Nucleus accumbens (tissue), 56 donors: Measurements from ENCODE around the gene CFAP53.
A peak's percentile ranks its signal among the peaks of the same experiment; 100 is the strongest.
"Not testable (repeated sequence)": the region's sequence is repeated elsewhere in the genome, so short reads cannot be mapped to it uniquely, and the experiment has no call there.

Source experiments
- DNase-seq, 56 donors: peaks; one replicate each; lab custom pipeline; 2025; lab: John Stamatoyannopoulos, UW

Gene CFAP53

GRCh38 chr18:50266248-50266704, at the start of gene CFAP53:
CFAP53 (minus strand) TSS chr18:50266495; CDS start chr18:50266404, 91 bp downstream.
- DNase-seq = peak in 55 of 56 donors; percentile 40 to 93 (median 75)

GRCh38 chr18:50315100-50315871, 49.0 kb upstream of the CFAP53 start:
- DNase-seq = no peak

- no peak for DNase-seq
Observed at GRCh38 chr18:50313873-50314460, 47.7 kb upstream of the CFAP53 start.

- DNase-seq = no peak
Observed at GRCh38 chr18:50313031-50313607, 46.8 kb upstream of the CFAP53 start.

- DNase-seq = no peak
Observed at GRCh38 chr18:50312296-50313030, 46.2 kb upstream of the CFAP53 start.

GRCh38 chr18:50311650-50312049, 45.4 kb upstream of the CFAP53 start:
- no peak for DNase-seq

GRCh38 chr18:50310080-50310479, 43.8 kb upstream of the CFAP53 start:
- DNase-seq = no peak

GRCh38 chr18:50308851-50309250, 42.6 kb upstream of the CFAP53 start:
- DNase-seq = not testable (repeated sequence)

- DNase-seq = peak in 55 of 56 donors; percentile 18 to 95 (median 73)
Observed at GRCh38 chr18:50307738-50308470, 41.6 kb upstream of the CFAP53 start.

- DNase-seq = no peak
Observed at GRCh38 chr18:50307400-50307737, 41.1 kb upstream of the CFAP53 start.

- no peak for DNase-seq
Observed at GRCh38 chr18:50306944-50307343, 40.6 kb upstream of the CFAP53 start.

- DNase-seq = no peak
Observed at GRCh38 chr18:50301074-50301473, 34.8 kb upstream of the CFAP53 start.

- DNase-seq = no peak
Observed at GRCh38 chr18:50299626-50300388, 33.5 kb upstream of the CFAP53 start.

- DNase-seq = no peak
Observed at GRCh38 chr18:50298443-50299284, 32.4 kb upstream of the CFAP53 start.

GRCh38 chr18:50297621-50298442, 31.5 kb upstream of the CFAP53 start:
- peak in 47 of 56 donors; percentile 7 to 79 (median 37) for DNase-seq

- no peak for DNase-seq
Observed at GRCh38 chr18:50293039-50293438, 26.7 kb upstream of the CFAP53 start.

- DNase-seq = no peak
Observed at GRCh38 chr18:50289108-50289443, 22.8 kb upstream of the CFAP53 start.
